Stimulated activated CD8-positive, alpha-beta memory T cell treated with anti-CD3 and anti-CD28 coated beads, Interleukin-4, amount 100 ng/mL, for 24 hours (primary cell): ENCODE measurements around the gene SAT2.
"Not testable (repeated sequence)": the region's sequence is repeated elsewhere in the genome, so short reads cannot be mapped to it uniquely, and the experiment has no call there.

Experiments
- DNase-seq: peaks from one replicate; pipeline ENCODE4 v3.0.0-alpha.2; 2020; ENCODE audit warnings: low read depth

SAT2 gene

GRCh38 chr17:7633093-7633492, 5.5 kb upstream of the SAT2 start:
- no peak for DNase-seq

DNA sequence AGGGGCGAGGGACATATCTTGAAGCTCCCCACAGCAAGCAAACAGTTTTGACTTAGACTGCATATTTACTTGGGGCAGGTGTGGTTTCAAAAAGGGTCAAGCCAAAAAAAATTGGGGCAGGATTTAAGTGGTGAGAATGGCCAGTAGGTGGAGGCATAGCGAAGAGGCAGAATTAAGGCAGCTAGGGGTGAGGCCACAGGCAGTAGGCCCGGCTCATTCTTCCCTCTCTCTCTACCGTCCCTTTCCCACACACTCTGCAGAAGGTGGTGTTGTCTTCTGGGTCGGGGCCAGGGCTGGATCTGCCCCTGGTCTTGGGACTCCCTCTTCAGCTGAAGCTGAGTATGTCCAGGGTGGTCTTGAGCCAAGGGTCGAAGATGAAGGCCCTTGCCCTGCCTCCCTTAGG, 4.9 kb upstream of the SAT2 start:
- DNase-seq = no peak

- no peak for DNase-seq
These were observed 4.1 kb upstream of the SAT2 start for GRCh38 chr17:7631398-7632380.

GRCh38 chr17:7629939-7630571, 2.4 kb upstream of the SAT2 start, which contains the start of gene SHBG:
Gene SHBG, plus strand, starts transcription at chr17:7630135. Its CDS starts 38 bp downstream, at chr17:7630173.
- DNase-seq = no peak

DNA sequence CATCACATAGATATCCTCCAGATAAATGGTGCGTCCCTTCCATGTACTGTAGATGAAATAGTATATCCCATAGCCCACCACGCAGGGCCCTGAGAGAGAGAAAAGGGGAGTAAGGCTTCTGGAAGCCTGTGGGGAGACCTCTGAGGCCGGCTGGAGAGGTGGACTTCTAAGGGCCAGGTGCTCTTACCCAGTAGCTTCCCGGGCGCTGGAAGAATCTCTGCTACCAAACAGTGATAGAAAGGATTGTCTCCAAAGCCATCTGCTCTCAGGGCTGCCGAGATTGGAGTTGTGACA, 718 bp downstream of the SAT2 start:
- no peak for DNase-seq

GRCh38 chr17:7626307-7626706, 1.3 kb downstream of the SAT2 start:
- DNase-seq = no peak

DNA sequence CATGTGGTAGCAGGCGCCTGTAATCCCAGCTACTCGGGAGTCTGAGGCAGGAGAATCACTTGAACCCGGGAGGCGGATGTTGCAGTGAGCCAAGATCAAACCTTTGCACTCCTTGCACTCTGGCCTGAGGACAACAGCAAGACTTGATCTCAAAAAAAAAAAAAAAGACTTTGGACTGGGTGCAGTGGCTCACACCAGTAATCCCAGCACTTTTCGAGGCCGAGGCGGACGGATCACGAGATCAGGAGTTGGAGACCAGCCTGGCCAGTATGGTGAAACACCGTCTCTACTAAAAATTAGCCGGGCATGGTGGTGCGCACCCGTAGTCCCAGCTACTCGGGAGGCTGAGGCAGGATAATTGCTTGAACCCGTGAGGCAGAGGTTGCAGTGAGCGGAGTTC, 1.9 kb downstream of the SAT2 start:
- DNase-seq = not testable (repeated sequence)

DNA sequence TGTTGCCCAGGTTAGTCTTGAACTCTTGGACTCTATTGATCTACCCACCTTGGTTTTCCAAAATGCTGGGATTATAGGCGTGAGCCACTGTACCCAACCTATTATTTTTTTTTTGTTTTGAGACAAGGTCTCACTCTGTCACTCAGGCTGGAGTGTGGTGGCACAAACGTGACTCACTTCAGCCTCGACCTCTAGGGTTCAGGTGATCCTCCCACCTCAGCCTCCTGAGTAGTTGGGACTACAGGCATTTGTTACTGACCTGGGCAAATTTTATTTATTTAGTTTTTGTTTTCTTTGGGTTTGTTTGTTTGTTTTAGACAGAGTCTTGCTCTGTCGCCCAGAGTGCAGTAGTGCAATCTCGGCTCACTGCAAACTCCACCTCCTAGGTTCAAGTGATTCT, 4.0 kb downstream of the SAT2 start:
- no peak for DNase-seq

GRCh38 chr17:7620835-7621234, 6.8 kb downstream of the SAT2 start:
- no peak for DNase-seq

- DNase-seq = no peak
These were observed 9.0 kb downstream of the SAT2 start for GRCh38 chr17:7618608-7619007.

- DNase-seq = no peak
These were observed 12.3 kb downstream of the SAT2 start for GRCh38 chr17:7615265-7615747.

DNA sequence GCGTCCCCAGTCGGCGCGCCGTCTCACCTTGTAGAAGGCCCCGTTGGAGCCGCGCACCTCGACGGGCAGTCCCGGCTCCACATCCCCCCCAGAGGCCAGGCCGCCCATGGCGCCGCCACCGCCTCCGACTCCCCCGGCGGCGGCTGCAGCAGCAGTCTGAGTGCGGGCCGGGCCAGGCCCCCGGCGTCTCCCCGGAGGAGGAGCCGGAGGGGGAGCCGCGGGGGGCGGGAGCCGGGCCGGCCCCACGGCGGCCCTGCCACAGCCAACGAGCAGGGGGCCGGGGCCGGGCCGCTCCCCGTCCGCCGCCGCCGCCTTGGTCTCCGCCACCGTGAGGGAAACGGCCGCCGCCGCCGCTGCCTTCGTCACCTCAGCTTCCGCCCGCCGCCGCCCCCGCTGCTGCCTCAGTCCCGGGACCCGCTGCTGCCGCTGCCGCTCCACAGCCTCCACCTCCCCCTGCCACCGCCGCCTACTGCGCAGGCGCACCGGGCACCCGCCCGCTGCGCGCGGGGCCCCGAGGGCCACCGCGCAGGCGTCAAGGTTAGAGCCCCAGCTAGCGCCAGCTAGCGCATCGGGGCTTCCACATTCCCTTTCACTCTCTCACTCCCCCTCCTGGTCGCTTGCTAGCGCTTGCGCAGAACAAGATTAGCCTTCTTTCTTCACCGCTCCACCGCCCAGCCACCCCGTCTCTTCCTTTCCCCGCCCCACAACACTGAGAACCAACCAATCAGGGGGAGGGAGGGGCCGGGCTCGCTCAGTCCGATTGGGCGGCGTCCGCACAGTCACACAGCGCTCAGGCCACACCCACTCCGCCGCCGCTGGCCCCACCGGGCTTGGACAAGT, 13.0 kb downstream of the SAT2 start, which contains the start of gene FXR2:
Gene FXR2 (minus strand): TSS at position 473 of the 840 bp plus-strand sequence. CDS start 365 bp downstream, at position 108.
- DNase-seq = peak; percentile 99

- DNase-seq = no peak
These were observed 13.7 kb downstream of the SAT2 start for GRCh38 chr17:7613769-7614424.

- DNase-seq = no peak
These were observed 15.4 kb downstream of the SAT2 start for GRCh38 chr17:7612294-7612640.

DNA sequence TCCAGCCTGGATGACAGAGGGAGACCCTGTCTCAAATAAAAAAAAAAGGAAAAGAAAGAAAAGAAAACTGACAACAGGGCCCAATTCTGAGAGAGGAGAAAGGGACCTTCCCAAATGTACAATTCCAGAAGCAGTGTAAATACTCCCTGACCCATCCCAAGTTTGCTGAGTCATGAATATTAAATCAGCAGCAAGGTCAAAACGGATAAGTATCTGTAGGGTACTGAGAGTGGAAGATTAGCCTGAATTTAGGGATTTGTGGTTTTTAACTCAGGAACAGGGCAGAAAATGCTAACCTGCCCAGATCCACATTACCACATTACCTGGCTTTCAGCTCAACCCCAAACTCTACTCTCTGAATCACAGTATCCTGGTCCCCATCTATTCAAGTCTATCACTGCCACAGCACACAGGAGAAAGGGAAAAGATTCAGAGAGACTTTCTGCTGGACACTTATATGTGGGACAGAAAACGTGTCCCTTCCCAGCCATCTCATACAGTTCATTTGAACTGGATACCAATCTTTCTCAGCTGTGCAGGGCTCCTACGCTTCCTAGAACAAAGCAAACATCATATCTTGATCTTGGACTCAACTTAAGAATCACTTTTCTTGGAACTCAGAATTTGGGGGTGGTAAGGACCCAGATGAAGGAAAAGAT, 15.9 kb downstream of the SAT2 start:
- no peak for DNase-seq

- DNase-seq = no peak
These were observed 17.0 kb downstream of the SAT2 start for GRCh38 chr17:7610641-7611040.

- DNase-seq = no peak
These were observed 21.3 kb downstream of the SAT2 start for GRCh38 chr17:7606280-7606679.

- DNase-seq = not testable (repeated sequence)
These were observed 30.1 kb downstream of the SAT2 start for GRCh38 chr17:7597561-7597960.

- no peak for DNase-seq
These were observed 34.3 kb downstream of the SAT2 start for GRCh38 chr17:7593296-7593695.

DNA sequence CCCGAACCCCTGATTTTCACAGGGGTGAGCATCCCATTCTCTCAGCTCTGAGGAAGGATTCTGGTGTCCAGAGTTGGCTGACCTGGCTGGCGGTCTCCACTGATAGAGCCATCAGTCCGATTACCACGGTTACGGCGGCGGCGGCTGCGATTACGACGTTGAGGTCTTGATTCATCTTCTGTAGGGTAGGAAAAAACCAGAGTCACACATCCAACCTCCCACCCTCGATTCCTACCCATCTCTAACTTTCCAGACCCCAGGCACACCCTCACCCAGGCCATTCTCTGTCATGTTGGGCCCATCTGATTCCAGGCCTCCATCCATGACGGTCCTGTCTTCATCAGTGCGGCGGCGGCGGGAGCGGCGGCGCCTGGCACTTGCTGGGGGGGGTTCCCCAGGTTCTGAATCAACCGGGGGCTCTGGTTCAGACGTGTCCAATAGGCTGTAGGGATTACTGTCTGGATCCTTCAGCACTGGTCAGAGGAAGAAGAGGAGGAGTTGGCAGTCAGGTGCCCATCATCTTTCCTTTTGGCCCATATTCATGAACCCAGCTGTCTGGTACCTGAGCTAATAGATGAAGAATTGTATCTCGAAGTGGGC, 35.1 kb downstream of the SAT2 start:
- DNase-seq = no peak

GRCh38 chr17:7591596-7591995, 36.0 kb downstream of the SAT2 start:
- DNase-seq = no peak
